ENCODE results near the gene ADGRG1.
A peak's percentile ranks its signal among the peaks of the same experiment; 100 is the strongest.

ADGRG1 gene

GRCh38 chr16:57622361-57623250 is 5.8 kb upstream of the ADGRG1 start:
- H3K9ac ChIP-seq (ENCODE audit: low read depth, low read length, poor library complexity), result no peak overlapping the region
- H2BK5ac ChIP-seq (ENCODE audit: low read length), result peak overlapping the region; percentile 78
- peaks cover 30 to 35% of the 10 kb centered on the region in 2 donors for H3K4me1 ChIP-seq (ENCODE audit: control insufficient read depth in 2 of 2, insufficient read depth in 1 of 2, low read depth in 1 of 2, low read length in 2 of 2)
- no CpG with 5 or more reads among the region's 16 CpGs for WGBS, 2 donors (ENCODE audit: extremely low coverage in 2 of 2, insufficient read length in 2 of 2, insufficient replicate concordance in 1 of 2)
- peak overlapping the region; percentile 0 for H2AK5ac ChIP-seq (ENCODE audit: low read depth, low read length)
- H3K4me3 ChIP-seq (ENCODE audit: low read length in 2 of 2), result no peak overlapping the region
- peak overlapping the region; percentile 7 for H4K91ac ChIP-seq (ENCODE audit: low read depth, low read length, poor library complexity)
- peak overlapping the region; percentile 94 for H2BK12ac ChIP-seq (ENCODE audit: low read length)
- no peak overlapping the region for H3K27ac ChIP-seq (replicated peaks; ENCODE audit: low read length)
- DNase-seq (ENCODE audit: low spot score), result no peak
- no peak overlapping the region for H3K4me2 ChIP-seq (ENCODE audit: insufficient read depth, low read length, poor library complexity, severe bottlenecking)
- peak overlapping the region; percentile 21 for H2AFZ ChIP-seq (ENCODE audit: low read length)
- H2BK120ac ChIP-seq (ENCODE audit: low read depth, low read length), result peak overlapping the region; percentile 78
- no peaks in the 10 kb centered on the region for H3K27me3 ChIP-seq (ENCODE audit: control insufficient read depth in 3 of 3, insufficient read depth in 3 of 3, low read depth in 1 of 3, low read length in 3 of 3)
- no peaks in the 10 kb centered on the region for H3K36me3 ChIP-seq (replicated peaks in 1 of 2; ENCODE audit: control insufficient read depth in 2 of 2, insufficient read depth in 2 of 2, low read length in 2 of 2)
- no peak overlapping the region for H3K4ac ChIP-seq (ENCODE audit: low read length)
- no peaks in the 10 kb centered on the region for H3K9me3 ChIP-seq (replicated peaks in 1 of 2; ENCODE audit: control insufficient read depth in 2 of 2, insufficient read depth in 1 of 2, low read depth in 1 of 2, low read length in 2 of 2)
- H3K23ac ChIP-seq (ENCODE audit: low read depth, low read length, poor library complexity), result peak overlapping the region; percentile 40
- H2BK15ac ChIP-seq (ENCODE audit: low read length), result peak overlapping the region; percentile 69
- H3K79me1 ChIP-seq (ENCODE audit: low read depth, low read length), result no peaks in the 10 kb centered on the region
- peak overlapping the region; percentile 59 for H3K14ac ChIP-seq (ENCODE audit: low read length)
- H4K8ac ChIP-seq (ENCODE audit: low read depth, low read length), result peak overlapping the region; percentile 93
- H3K18ac ChIP-seq (ENCODE audit: low read length), result peak overlapping the region; percentile 95

GRCh38 chr16:57623251-57624043 is 5.0 kb upstream of the ADGRG1 start:
- Histone ChIP-seq H3K23ac (ENCODE audit: low read depth, low read length, poor library complexity) (peak overlapping the region; percentile 40), H3K36me3 (replicated peaks in 1 of 2; ENCODE audit: control insufficient read depth in 2 of 2, insufficient read depth in 2 of 2, low read length in 2 of 2) (no peaks in the 10 kb centered on the region), H3K27me3 (ENCODE audit: control insufficient read depth in 3 of 3, insufficient read depth in 3 of 3, low read depth in 1 of 3, low read length in 3 of 3) (no peaks in the 10 kb centered on the region), H3K27ac (replicated peaks; ENCODE audit: low read length) (no peak overlapping the region), H3K4me2 (ENCODE audit: insufficient read depth, low read length, poor library complexity, severe bottlenecking) (no peak overlapping the region), H3K14ac (ENCODE audit: low read length) (peak overlapping the region; percentile 59), H3K79me1 (ENCODE audit: low read depth, low read length) (no peaks in the 10 kb centered on the region), H3K9me3 (replicated peaks in 1 of 2; ENCODE audit: control insufficient read depth in 2 of 2, insufficient read depth in 1 of 2, low read depth in 1 of 2, low read length in 2 of 2) (no peaks in the 10 kb centered on the region), H4K8ac (ENCODE audit: low read depth, low read length) (no peak overlapping the region), H2BK12ac (ENCODE audit: low read length) (no peak overlapping the region), H3K9ac (ENCODE audit: low read depth, low read length, poor library complexity) (no peak overlapping the region), H2BK15ac (ENCODE audit: low read length) (peak overlapping the region; percentile 69), H2BK5ac (ENCODE audit: low read length) (peak overlapping the region; percentile 78), H4K91ac (ENCODE audit: low read depth, low read length, poor library complexity) (no peak overlapping the region), H3K4me1 (ENCODE audit: control insufficient read depth in 2 of 2, insufficient read depth in 1 of 2, low read depth in 1 of 2, low read length in 2 of 2) (peaks cover 38 to 42% of the 10 kb centered on the region in 2 donors), H2AFZ (ENCODE audit: low read length) (peak overlapping the region; percentile 46), H3K4me3 (ENCODE audit: low read length in 2 of 2) (no peak overlapping the region), H3K18ac (ENCODE audit: low read length) (peak overlapping the region; percentile 68), H2BK120ac (ENCODE audit: low read depth, low read length) (peak overlapping the region; percentile 78), H2AK5ac (ENCODE audit: low read depth, low read length) (peak overlapping the region; percentile 0), H3K4ac (ENCODE audit: low read length) (no peak overlapping the region)
- WGBS, 2 donors (ENCODE audit: extremely low coverage in 2 of 2, insufficient read length in 2 of 2, insufficient replicate concordance in 1 of 2), result no CpG with 5 or more reads among the region's 17 CpGs
- DNase-seq (ENCODE audit: low spot score), result no peak

- Histone ChIP-seq H3K23ac (ENCODE audit: low read depth, low read length, poor library complexity) (no peak overlapping the region), H3K14ac (ENCODE audit: low read length) (no peak overlapping the region), H3K4me1 (ENCODE audit: control insufficient read depth in 2 of 2, insufficient read depth in 1 of 2, low read depth in 1 of 2, low read length in 2 of 2) (peaks cover 43 to 48% of the 10 kb centered on the region in 2 donors), H3K27ac (replicated peaks; ENCODE audit: low read length) (no peak overlapping the region), H4K8ac (ENCODE audit: low read depth, low read length) (no peak overlapping the region), H2BK12ac (ENCODE audit: low read length) (no peak overlapping the region), H3K27me3 (ENCODE audit: control insufficient read depth in 3 of 3, insufficient read depth in 3 of 3, low read depth in 1 of 3, low read length in 3 of 3) (no peaks in the 10 kb centered on the region), H3K9me3 (replicated peaks in 1 of 2; ENCODE audit: control insufficient read depth in 2 of 2, insufficient read depth in 1 of 2, low read depth in 1 of 2, low read length in 2 of 2) (no peaks in the 10 kb centered on the region), H2AFZ (ENCODE audit: low read length) (peak overlapping the region; percentile 31), H3K9ac (ENCODE audit: low read depth, low read length, poor library complexity) (no peak overlapping the region), H2AK5ac (ENCODE audit: low read depth, low read length) (no peak overlapping the region), H3K4me2 (ENCODE audit: insufficient read depth, low read length, poor library complexity, severe bottlenecking) (no peak overlapping the region), H2BK120ac (ENCODE audit: low read depth, low read length) (no peak overlapping the region), H3K79me1 (ENCODE audit: low read depth, low read length) (no peaks in the 10 kb centered on the region), H3K36me3 (replicated peaks in 1 of 2; ENCODE audit: control insufficient read depth in 2 of 2, insufficient read depth in 2 of 2, low read length in 2 of 2) (no peaks in the 10 kb centered on the region), H2BK15ac (ENCODE audit: low read length) (peak overlapping the region; percentile 90), H2BK5ac (ENCODE audit: low read length) (no peak overlapping the region), H3K4ac (ENCODE audit: low read length) (no peak overlapping the region), H3K4me3 (ENCODE audit: low read length in 2 of 2) (no peak overlapping the region), H3K18ac (ENCODE audit: low read length) (peak overlapping the region; percentile 67), H4K91ac (ENCODE audit: low read depth, low read length, poor library complexity) (peak overlapping the region; percentile 87)
- no peak for DNase-seq (ENCODE audit: low spot score)
- WGBS, 2 donors (ENCODE audit: extremely low coverage in 2 of 2, insufficient read length in 2 of 2, insufficient replicate concordance in 1 of 2), result no CpG with 5 or more reads among the region's 8 CpGs
Observed at GRCh38 chr16:57624044-57624688, 4.3 kb upstream of the ADGRG1 start.

Data from neuronal stem cell (in vitro differentiated cells).